Sigmoid colon (tissue), 4 donors: Measurements from ENCODE around the gene BRPF1.

Source experiments
- CTCF ChIP-seq, 4 experiments: fragments of 450-650 bp in 3 of 4; fragments of 200-600 bp in 1 of 4; IDR thresholded peaks; one replicate each; pipeline ENCODE4 v1.5.1; 2016 to 2019; ENCODE audit warnings: antibody characterized with exemption in 4 of 4, mild to moderate bottlenecking in 3 of 4, moderate library complexity in 2 of 4
- POLR2A ChIP-seq, 2 donors: fragments of 450-650 bp; IDR thresholded peaks; one replicate each; pipeline ENCODE4 v1.6.1; 2016; ENCODE audit warnings: antibody characterized with exemption in 2 of 2, mild to moderate bottlenecking in 2 of 2, moderate library complexity in 2 of 2
- POLR2AphosphoS5 ChIP-seq, 4 donors: sonication (generic); formaldehyde crosslinking; IDR thresholded peaks; one replicate each; pipeline ENCODE4 v1.6.1; 2017; ENCODE audit warnings: antibody characterized with exemption in 4 of 4

- TF ChIP-seq POLR2AphosphoS5 (IDR thresholded peaks at IDR 0.05) = no peak
- TF ChIP-seq CTCF (IDR thresholded peaks at IDR 0.05) = no peak
- no peak for TF ChIP-seq POLR2A (IDR thresholded peaks at IDR 0.05)
Measured at GRCh38 chr3:9682096-9682495, 49.4 kb upstream of the BRPF1 start.
